ENCODE data around the gene OPN1SW. TPM values are rescaled to one million over a fixed set of nuclear protein-coding genes. Genes with fewer than 3 reads are reported as not detected.

The OPN1SW gene
- total RNA-seq, 2 experiments from 2014 or later: not detected

DNA sequence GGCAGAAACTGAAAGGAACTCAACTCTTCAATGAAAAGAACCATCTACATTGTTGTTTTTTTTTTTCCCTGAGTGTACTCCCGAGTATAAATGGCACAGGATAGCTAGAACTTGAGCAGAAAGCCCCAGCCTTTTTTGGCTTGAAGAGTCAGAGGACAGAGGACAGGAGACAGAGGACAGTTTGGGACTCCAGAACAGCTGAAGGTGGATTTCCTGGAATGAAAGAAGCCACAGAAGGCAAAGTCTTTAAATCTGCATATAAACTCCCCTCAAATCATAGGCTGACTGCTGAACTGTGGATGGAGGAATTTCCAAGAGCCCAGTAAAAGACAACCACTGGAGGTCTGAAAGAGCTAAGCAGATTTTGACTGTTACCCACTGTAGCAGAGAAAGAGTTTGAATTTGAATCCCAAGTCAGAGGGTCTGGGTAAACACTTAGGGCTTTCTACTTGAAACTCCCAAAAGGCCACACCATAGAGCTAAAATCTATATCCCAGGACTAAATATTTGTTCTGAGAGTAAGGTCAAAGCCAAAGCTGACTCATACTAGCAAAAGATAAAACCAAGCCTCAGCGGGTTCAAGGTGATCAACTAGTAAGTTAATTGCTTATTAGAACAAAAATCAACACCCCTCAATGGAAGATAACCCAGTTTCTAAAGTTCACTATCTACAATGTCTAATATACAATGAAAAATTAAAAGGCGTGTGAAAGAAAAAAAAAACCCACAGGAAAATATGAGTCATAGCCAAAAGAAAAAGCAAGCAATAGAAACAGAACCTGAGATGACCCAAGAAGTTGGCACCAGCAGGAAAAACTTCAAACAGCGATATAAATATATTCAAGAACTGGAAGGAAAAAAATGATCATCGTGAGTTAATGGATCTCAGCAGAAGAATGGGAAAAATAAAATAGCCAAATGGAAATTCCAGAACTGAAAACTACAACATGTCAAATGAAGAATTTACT lies 1.8 kb upstream of the OPN1SW start:
- DNase-seq (no peak), ATAC-seq (peak; percentile 39)
- H3K4me3 Mint-ChIP-seq: no peak overlapping the region
- H3K27ac Mint-ChIP-seq: no peak overlapping the region
- peaks cover 12% of the 10 kb centered on the region for H3K4me1 Mint-ChIP-seq (ENCODE audit: low read depth)
- intact Hi-C loops (cut with micrococcal nuclease): no loop called here
- POLR2A ChIA-PET: interaction anchor here (1.3 kb wide), 1 partner anchor 38 kb away, joined by 3 read pairs; the partner anchor contains the start of gene CALU
- no peak for TF ChIP-seq CTCF (IDR thresholded peaks at IDR 0.05)
- no peaks in the 10 kb centered on the region for H3K27me3 Mint-ChIP-seq
- CTCF ChIA-PET: no interaction called here
- H3K36me3 Mint-ChIP-seq (ENCODE audit: low read depth): peaks cover 25% of the 10 kb centered on the region
- peaks cover 15% of the 10 kb centered on the region for H3K9me3 Mint-ChIP-seq

- ATAC-seq (no peak), DNase-seq (no peak)
- intact Hi-C loops (cut with micrococcal nuclease): no loop called here
- ChIA-PET CTCF (no interaction called here), POLR2A (interaction anchor here (0.6 kb wide), 1 partner anchor 36 kb away, joined by 3 read pairs; no protein-coding TSS in a partner anchor)
- Mint-ChIP-seq H3K4me3 (no peak overlapping the region), H3K27ac (no peak overlapping the region), H3K36me3 (ENCODE audit: low read depth) (peaks cover 37% of the 10 kb centered on the region), H3K27me3 (no peaks in the 10 kb centered on the region), H3K9me3 (peaks cover 15% of the 10 kb centered on the region), H3K4me1 (ENCODE audit: low read depth) (peaks cover 12% of the 10 kb centered on the region)
- TF ChIP-seq CTCF (IDR thresholded peaks at IDR 0.05): no peak
Measured at GRCh38 chr7:128774921-128775320, 673 bp downstream of the OPN1SW start.

DNA sequence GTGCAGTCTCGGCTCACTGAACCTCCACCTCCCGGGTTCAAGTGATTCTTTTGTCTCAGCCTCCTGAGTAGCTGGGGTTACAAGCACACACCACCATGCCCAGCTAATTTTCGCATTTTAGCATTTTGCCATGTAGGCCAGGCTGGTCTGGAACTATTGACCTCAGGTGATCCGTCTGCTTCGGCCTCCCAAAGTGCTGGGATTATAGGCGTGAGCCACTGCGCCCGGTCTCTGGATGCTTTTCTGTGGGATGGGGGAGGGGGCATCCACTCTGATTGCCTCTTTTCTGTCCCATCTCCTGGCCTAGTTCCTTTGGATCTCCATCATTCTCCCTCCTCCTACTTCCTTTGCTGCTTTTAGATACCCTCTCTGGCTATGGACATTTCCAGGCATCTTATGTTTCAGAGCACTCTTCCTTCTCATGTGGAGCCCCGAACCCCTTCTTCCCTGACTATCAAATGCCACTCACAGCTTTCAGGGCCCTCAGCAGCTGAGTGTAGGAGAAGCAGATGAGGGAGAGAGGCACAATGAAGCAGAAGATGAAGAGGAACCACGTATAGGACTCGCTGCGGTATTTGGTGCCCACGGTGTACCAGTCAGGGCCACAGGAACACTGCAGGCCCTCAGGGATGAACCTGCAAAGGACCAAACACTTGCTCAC lies 1.4 kb downstream of the OPN1SW start:
- POLR2A ChIA-PET: interaction anchor here (0.6 kb wide), 1 partner anchor 36 kb away, joined by 3 read pairs; no protein-coding TSS in a partner anchor
- H3K4me3 Mint-ChIP-seq: no peak overlapping the region
- DNase-seq (no peak), ATAC-seq (no peak)
- H3K4me1 Mint-ChIP-seq (ENCODE audit: low read depth): peaks cover 12% of the 10 kb centered on the region
- CTCF ChIA-PET: no interaction called here
- peaks cover 15% of the 10 kb centered on the region for H3K9me3 Mint-ChIP-seq
- peaks cover 42% of the 10 kb centered on the region for H3K36me3 Mint-ChIP-seq (ENCODE audit: low read depth)
- intact Hi-C loops (cut with micrococcal nuclease): no loop called here
- no peak for TF ChIP-seq CTCF (IDR thresholded peaks at IDR 0.05)
- no peak overlapping the region for H3K27ac Mint-ChIP-seq
- no peaks in the 10 kb centered on the region for H3K27me3 Mint-ChIP-seq

DNA sequence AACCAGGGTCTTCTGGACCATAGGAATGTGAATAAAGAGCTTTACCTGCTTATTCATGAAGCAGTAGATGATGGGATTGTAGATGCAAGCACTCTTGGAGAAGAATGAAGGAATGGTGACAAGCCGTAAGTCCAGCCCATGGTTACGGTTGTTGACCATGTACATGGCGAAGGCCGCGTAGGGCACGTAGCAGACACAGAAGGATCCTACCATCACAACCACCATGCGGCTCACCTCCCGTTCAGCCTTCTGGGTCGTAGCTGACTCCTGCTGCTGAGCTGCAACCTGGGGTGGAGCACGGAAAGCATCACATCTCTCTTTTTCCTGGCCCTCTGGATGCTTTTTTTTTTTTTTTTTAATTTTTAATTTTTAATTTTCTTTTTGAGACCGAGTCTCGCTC lies 2.0 kb downstream of the OPN1SW start:
- POLR2A ChIA-PET: no interaction called here

More for the DNA sequence above, 2.0 kb downstream of the OPN1SW start:
- Mint-ChIP-seq H3K4me3 (no peak overlapping the region), H3K4me1 (ENCODE audit: low read depth) (peaks cover 12% of the 10 kb centered on the region), H3K27ac (no peak overlapping the region), H3K27me3 (no peaks in the 10 kb centered on the region), H3K9me3 (peaks cover 15% of the 10 kb centered on the region), H3K36me3 (ENCODE audit: low read depth) (peaks cover 47% of the 10 kb centered on the region)
- DNase-seq (no peak), ATAC-seq (no peak)
- intact Hi-C loops (cut with micrococcal nuclease): no loop called here
- TF ChIP-seq CTCF (IDR thresholded peaks at IDR 0.05): no peak
- CTCF ChIA-PET: no interaction called here

Measured in activated CD8-positive, alpha-beta T cell treated with anti-CD3 and anti-CD28 coated beads for 36 hours (primary cell).